Measurements from ENCODE around the gene CHMP6. TPM values are rescaled to one million over a fixed set of nuclear protein-coding genes. Genes with fewer than 3 reads are reported as not detected.
A peak's percentile ranks its signal among the peaks of the same experiment; 100 is the strongest.

CHMP6 gene
- total and polyA plus RNA-seq, 10 donors: 23.0 to 41.1 (median 30.8) TPM

DNA sequence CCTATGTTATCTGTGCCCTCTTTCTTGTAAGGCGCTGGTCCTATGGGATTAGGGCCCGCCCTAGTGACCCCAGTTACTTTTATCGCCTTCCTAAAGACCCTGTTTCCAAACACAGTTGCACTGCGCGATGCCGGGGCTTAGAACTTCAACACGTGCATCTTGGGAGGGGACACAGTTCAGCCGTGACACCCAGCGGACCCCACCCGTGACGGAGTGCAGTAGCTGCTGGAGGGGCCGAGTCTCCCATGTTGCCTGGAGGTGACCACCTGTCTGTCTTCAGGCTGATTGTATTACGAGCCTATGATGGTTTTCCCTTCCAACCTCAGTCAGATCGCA lies 52.8 kb downstream of the CHMP6 start:
- peaks cover 5 to 84% (median 51%) of the 10 kb centered on the region in 6 donors for H3K4me1 ChIP-seq
- no peaks in the 10 kb centered on the region for H3K9me3 ChIP-seq
- H3K4me3 ChIP-seq: no peak overlapping the region
- intact Hi-C loops (cut with DNase I; ENCODE audit: low total_unique reads): no loop called here
- H3K27ac ChIP-seq: peak overlapping the region in 7 of 8 donors; percentile 4 to 74 (median 65)
- no peak for DNase-seq
- WGBS, 5 donors: 72 to 89% (median 79%) methylated on average over 14 of the region's 14 CpGs
- H3K27me3 ChIP-seq (replicated peaks in 1 of 7): peaks cover 0 to 7% (median 0%) of the 10 kb centered on the region in 7 donors
- no peaks in the 10 kb centered on the region for H3K36me3 ChIP-seq
- TF ChIP-seq, protein P1, sequence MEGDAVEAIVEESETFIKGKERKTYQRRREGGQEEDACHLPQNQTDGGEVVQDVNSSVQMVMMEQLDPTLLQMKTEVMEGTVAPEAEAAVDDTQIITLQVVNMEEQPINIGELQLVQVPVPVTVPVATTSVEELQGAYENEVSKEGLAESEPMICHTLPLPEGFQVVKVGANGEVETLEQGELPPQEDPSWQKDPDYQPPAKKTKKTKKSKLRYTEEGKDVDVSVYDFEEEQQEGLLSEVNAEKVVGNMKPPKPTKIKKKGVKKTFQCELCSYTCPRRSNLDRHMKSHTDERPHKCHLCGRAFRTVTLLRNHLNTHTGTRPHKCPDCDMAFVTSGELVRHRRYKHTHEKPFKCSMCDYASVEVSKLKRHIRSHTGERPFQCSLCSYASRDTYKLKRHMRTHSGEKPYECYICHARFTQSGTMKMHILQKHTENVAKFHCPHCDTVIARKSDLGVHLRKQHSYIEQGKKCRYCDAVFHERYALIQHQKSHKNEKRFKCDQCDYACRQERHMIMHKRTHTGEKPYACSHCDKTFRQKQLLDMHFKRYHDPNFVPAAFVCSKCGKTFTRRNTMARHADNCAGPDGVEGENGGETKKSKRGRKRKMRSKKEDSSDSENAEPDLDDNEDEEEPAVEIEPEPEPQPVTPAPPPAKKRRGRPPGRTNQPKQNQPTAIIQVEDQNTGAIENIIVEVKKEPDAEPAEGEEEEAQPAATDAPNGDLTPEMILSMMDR (IDR thresholded peaks at IDR 0.05 in 8 of 11, conservative IDR thresholded peaks at IDR 0.05 in 3 of 11): no peak
- no peak for TF ChIP-seq POLR2A (IDR thresholded peaks at IDR 0.05)
- TF ChIP-seq POLR2AphosphoS5 (IDR thresholded peaks at IDR 0.05): no peak

DNA sequence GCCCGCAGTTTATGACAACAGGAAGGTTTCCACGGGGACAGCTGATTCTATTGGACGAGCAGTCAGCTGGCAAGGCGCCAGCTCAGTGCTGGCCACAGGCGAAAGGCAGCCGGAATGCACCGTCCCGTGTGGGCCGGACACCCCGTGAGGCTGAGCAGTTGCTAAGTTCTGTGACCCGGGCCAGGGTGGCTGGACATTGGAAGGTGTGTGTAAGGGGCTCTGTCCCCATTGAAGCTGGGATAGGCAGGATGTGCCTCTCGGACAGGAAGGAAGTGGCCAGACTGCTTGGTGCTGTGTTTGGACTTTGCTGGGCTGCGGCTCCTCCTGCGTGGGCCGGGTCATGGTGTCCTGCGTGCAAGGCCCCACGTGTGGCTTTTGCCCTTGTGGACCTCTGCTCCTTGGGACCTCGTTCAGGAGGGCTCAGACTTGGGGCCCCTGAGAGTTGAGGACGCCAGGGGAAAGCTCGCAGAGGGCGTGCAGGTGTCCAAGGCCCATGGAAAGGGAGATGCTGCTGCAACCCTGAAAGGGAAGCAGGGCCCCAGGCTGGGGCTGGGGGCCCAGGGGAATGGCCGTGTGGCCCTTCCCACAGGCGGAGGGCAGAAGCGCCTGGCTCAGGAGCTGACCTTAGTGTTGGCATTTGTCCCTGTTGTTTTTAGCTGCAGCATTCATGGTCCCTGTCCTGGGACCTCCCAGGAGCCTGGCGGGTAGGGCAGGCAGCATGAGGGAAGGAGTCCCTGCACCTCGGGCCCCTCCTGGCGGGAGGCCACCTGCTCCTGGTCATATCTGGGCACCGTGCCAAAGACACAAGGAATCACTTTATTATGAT lies 53.3 kb downstream of the CHMP6 start:
- peak; percentile 87 for DNase-seq
- no peak overlapping the region for H3K4me3 ChIP-seq
- H3K27me3 ChIP-seq (replicated peaks in 1 of 7): peaks cover 0 to 7% (median 0%) of the 10 kb centered on the region in 7 donors
- intact Hi-C loops (cut with DNase I; ENCODE audit: low total_unique reads): no loop called here
- H3K27ac ChIP-seq: peak overlapping the region in 5 of 8 donors; percentile 63 to 74 (median 65)
- WGBS, 5 donors: 30 to 64% (median 52%) methylated on average over 13 to 28 of the region's 28 CpGs
- H3K4me1 ChIP-seq: peaks cover 10 to 86% (median 55%) of the 10 kb centered on the region in 6 donors
- peak; percentile 39 to 82 (median 69) for TF ChIP-seq POLR2AphosphoS5 (IDR thresholded peaks at IDR 0.05)
- no peak for TF ChIP-seq POLR2A (IDR thresholded peaks at IDR 0.05)
- no peaks in the 10 kb centered on the region for H3K36me3 ChIP-seq
- no peaks in the 10 kb centered on the region for H3K9me3 ChIP-seq

DNA sequence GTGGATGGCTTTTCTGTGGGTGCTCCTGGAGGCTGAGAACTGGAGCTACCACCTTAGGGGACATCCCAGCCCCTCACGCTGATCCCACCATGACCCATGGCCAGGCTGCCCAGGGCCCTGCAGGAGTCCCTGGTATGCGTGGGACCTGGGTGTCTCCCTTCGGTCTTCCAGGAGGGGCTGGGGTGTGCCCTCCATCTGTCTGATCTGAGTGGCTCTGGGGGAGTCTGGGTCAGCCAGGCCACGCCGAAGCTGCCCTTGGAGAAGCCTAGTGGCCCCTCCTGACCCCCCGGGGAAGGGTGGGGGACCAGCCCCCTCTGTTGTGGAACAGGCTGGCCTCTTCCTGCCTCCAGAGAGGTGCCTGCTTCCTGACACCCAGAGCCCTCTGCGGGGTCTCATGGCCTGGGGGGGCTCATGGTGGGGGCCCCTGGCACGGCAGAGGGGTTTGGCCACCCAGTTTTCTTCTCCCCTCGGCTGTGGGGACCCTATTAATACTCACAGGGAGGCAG lies 54.0 kb downstream of the CHMP6 start:
- 54 to 62% (median 58%) methylated on average over 4 to 9 of the region's 9 CpGs for WGBS, 5 donors

DNA sequence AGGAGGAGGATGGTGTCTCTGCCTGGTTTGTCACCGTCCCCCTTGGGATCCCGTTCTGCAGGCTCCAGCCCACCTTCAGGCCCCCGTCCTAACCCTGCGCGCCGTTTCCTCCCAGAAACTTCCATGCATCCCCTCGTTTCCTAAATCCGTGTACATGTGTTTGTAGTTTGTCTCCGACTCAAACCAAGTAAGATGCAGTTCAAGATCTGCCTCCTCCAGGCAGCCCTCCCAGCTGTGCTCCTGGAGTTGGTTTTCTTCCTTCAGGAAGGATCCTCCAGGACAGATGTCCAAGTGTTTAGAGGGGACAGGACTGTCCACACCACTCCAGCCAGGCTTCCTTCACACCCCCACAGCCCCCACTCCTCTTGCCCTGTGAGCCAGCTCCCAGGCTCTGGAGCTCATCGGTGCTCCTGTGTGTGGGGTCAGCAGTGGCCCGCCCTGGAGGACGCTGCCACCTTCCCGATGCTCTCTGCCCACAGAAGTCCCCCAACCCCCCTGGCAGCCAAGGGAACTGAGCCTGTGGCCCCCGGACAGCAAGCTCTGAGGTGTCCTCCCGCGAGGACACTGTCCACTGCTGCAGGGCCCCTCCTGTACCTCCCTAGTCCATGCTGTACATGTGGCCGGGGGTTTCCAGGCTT lies 54.6 kb downstream of the CHMP6 start:
- no peak for DNase-seq
- Histone ChIP-seq H3K4me3 (no peak overlapping the region), H3K9me3 (no peaks in the 10 kb centered on the region), H3K36me3 (no peaks in the 10 kb centered on the region), H3K27me3 (replicated peaks in 1 of 7) (peaks cover 0 to 7% (median 0%) of the 10 kb centered on the region in 7 donors), H3K27ac (no peak overlapping the region), H3K4me1 (peaks cover 15 to 86% (median 59%) of the 10 kb centered on the region in 6 donors)
- intact Hi-C loops (cut with DNase I; ENCODE audit: low total_unique reads): no loop called here
- no peak for TF ChIP-seq POLR2A (IDR thresholded peaks at IDR 0.05)
- TF ChIP-seq POLR2AphosphoS5 (IDR thresholded peaks at IDR 0.05): no peak
- 85 to 94% (median 90%) methylated on average over 17 of the region's 17 CpGs for WGBS, 5 donors

More for the DNA sequence above, 54.0 kb downstream of the CHMP6 start:
- Histone ChIP-seq H3K27ac (peak overlapping the region in 4 of 8 donors; percentile 63 to 74 (median 68)), H3K4me3 (no peak overlapping the region), H3K4me1 (peaks cover 14 to 86% (median 59%) of the 10 kb centered on the region in 6 donors), H3K9me3 (no peaks in the 10 kb centered on the region), H3K27me3 (replicated peaks in 1 of 7) (peaks cover 0 to 7% (median 0%) of the 10 kb centered on the region in 7 donors), H3K36me3 (no peaks in the 10 kb centered on the region)
- intact Hi-C loops (cut with DNase I; ENCODE audit: low total_unique reads): no loop called here
- TF ChIP-seq POLR2A (IDR thresholded peaks at IDR 0.05): no peak
- no peak for TF ChIP-seq POLR2AphosphoS5 (IDR thresholded peaks at IDR 0.05)
- TF ChIP-seq, protein P1 (IDR thresholded peaks at IDR 0.05 in 8 of 11, conservative IDR thresholded peaks at IDR 0.05 in 3 of 11): no peak
- no peak for DNase-seq
